ENCODE results near the gene INTS7.

The INTS7 gene

GRCh38 chr1:211935448-211935970, 99.8 kb downstream of the INTS7 start:
- Histone ChIP-seq H3K36me3 (no peaks in the 10 kb centered on the region), H3K27ac (no peak overlapping the region), H3K4me1 (ENCODE audit: control insufficient read depth in 1 of 2, insufficient read depth in 1 of 2, low read depth in 1 of 2, low read length in 1 of 2) (peaks cover 17 to 26% of the 10 kb centered on the region in 2 experiments), H3K4me3 (ENCODE audit: low read depth in 1 of 2, low read length in 1 of 2) (no peak overlapping the region), H3K9me3 (no peaks in the 10 kb centered on the region), H3K27me3 (no peaks in the 10 kb centered on the region)
- TF ChIP-seq CTCF (IDR thresholded peaks at IDR 0.05), result no peak

GRCh38 chr1:211933946-211934714, 101.2 kb downstream of the INTS7 start:
- H3K9me3 ChIP-seq, result no peaks in the 10 kb centered on the region
- H3K36me3 ChIP-seq, result no peaks in the 10 kb centered on the region
- H3K4me3 ChIP-seq (ENCODE audit: low read depth in 1 of 2, low read length in 1 of 2), result no peak overlapping the region
- H3K27me3 ChIP-seq, result no peaks in the 10 kb centered on the region
- H3K4me1 ChIP-seq (ENCODE audit: control insufficient read depth in 1 of 2, insufficient read depth in 1 of 2, low read depth in 1 of 2, low read length in 1 of 2), result peaks cover 26 to 37% of the 10 kb centered on the region in 2 experiments
- TF ChIP-seq CTCF (IDR thresholded peaks at IDR 0.05), result no peak
- no peak overlapping the region for H3K27ac ChIP-seq

GRCh38 chr1:211932933-211933254, 102.5 kb downstream of the INTS7 start:
- Histone ChIP-seq H3K27me3 (no peaks in the 10 kb centered on the region), H3K4me3 (ENCODE audit: low read depth in 1 of 2, low read length in 1 of 2) (no peak overlapping the region), H3K4me1 (ENCODE audit: control insufficient read depth in 1 of 2, insufficient read depth in 1 of 2, low read depth in 1 of 2, low read length in 1 of 2) (peaks cover 36 to 39% of the 10 kb centered on the region in 2 experiments), H3K27ac (peak overlapping the region; percentile 63), H3K36me3 (no peaks in the 10 kb centered on the region), H3K9me3 (no peaks in the 10 kb centered on the region)
- TF ChIP-seq CTCF (IDR thresholded peaks at IDR 0.05), result no peak

- no peak for TF ChIP-seq CTCF (IDR thresholded peaks at IDR 0.05)
Observed at GRCh38 chr1:211932231-211932932, 103.0 kb downstream of the INTS7 start.

GRCh38 chr1:211929683-211930082, 105.7 kb downstream of the INTS7 start:
- H3K27ac ChIP-seq, result peak overlapping the region; percentile 91
- no peaks in the 10 kb centered on the region for H3K27me3 ChIP-seq
- H3K4me3 ChIP-seq (ENCODE audit: low read depth in 1 of 2, low read length in 1 of 2), result peak overlapping the region; percentile 43 to 45
- H3K9me3 ChIP-seq, result no peaks in the 10 kb centered on the region
- no peaks in the 10 kb centered on the region for H3K36me3 ChIP-seq
- H3K4me1 ChIP-seq (ENCODE audit: control insufficient read depth in 1 of 2, insufficient read depth in 1 of 2, low read depth in 1 of 2, low read length in 1 of 2), result peaks cover 37 to 38% of the 10 kb centered on the region in 2 experiments
- no peak for TF ChIP-seq CTCF (IDR thresholded peaks at IDR 0.05)

More at GRCh38 chr1:211932231-211932932, 103.0 kb downstream of the INTS7 start:
- H3K27ac ChIP-seq, result peak overlapping the region; percentile 63
- no peaks in the 10 kb centered on the region for H3K9me3 ChIP-seq
- peaks cover 37 to 38% of the 10 kb centered on the region in 2 experiments for H3K4me1 ChIP-seq (ENCODE audit: control insufficient read depth in 1 of 2, insufficient read depth in 1 of 2, low read depth in 1 of 2, low read length in 1 of 2)
- no peaks in the 10 kb centered on the region for H3K36me3 ChIP-seq
- H3K27me3 ChIP-seq, result no peaks in the 10 kb centered on the region
- H3K4me3 ChIP-seq (ENCODE audit: low read depth in 1 of 2, low read length in 1 of 2), result no peak overlapping the region

Measured in neutrophil (primary cell).